Left cardiac atrium (tissue), 4 donors: ENCODE data around the gene CLEC4G. TPM values are rescaled to one million over a fixed set of nuclear protein-coding genes. Genes with fewer than 3 reads are reported as not detected.

Experiments used
- ATAC-seq, 2 donors: fragments of 200-7000 bp; cut with Tn5 transposase; one replicate each; pipeline ENCODE4 v1.9.1; 2020; ENCODE audit warnings: mild to moderate bottlenecking in 2 of 2, moderate library complexity in 2 of 2
- DNase-seq: peaks from one replicate; pipeline ENCODE4 v3.0.0-alpha.2; 2020
- intact Hi-C, 2 donors: fragments of 100-400 bp; cut with DNase I; formaldehyde crosslinking; loops; one replicate each; pipeline versions ENCODE4 v1.14.1 to v1.15.1; 2022 to 2023
- total RNA-seq, 2 donors: library from RNA; stranded (reverse); fragmentation: NEBNext Ultra II Directional; extraction: Animal tissue kit (Norgen Biotek cat#: 25700); gene quantifications; one replicate each; pipeline ENCODE4 v1.2.1, GENCODE V29; 2021
- donor health status: DM: no; HTN: yes; CAD: no.
- donor health status: DM: no; HTN: yes; CAD: no; lungs with severe emphysema.
- donor health status: DM: yes; HTN: yes; CAD: no.
- donor health status: Dilated cardiomyopathy.

CLEC4G gene
- total RNA-seq, 2 donors from 2014 or later: 2.6 to 7.3 TPM

GRCh38 chr19:7701654-7702457 is 30.1 kb downstream of the CLEC4G start, which contains the start of gene FCER2:
Gene FCER2 (minus strand): TSS chr19:7702131. CDS start chr19:7699760, 2,371 bp downstream.
- intact Hi-C loops: no loop called here

GRCh38 chr19:7701049-7701653 is 30.8 kb downstream of the CLEC4G start:
- intact Hi-C loops: no loop called here

More at GRCh38 chr19:7701654-7702457, 30.1 kb downstream of the CLEC4G start, which contains the start of gene FCER2:
- DNase-seq: no peak
- ATAC-seq: peak in 1 of 2 donors; percentile 27

GRCh38 chr19:7699417-7700401 is 32.2 kb downstream of the CLEC4G start:
- ATAC-seq (no peak), DNase-seq (no peak)
- intact Hi-C loops: no loop called here

More at GRCh38 chr19:7701049-7701653, 30.8 kb downstream of the CLEC4G start:
- ATAC-seq (no peak), DNase-seq (no peak)

- DNase-seq (no peak), ATAC-seq (no peak)
- intact Hi-C loops: no loop called here
Observed at GRCh38 chr19:7699003-7699402, 32.9 kb downstream of the CLEC4G start.

- ATAC-seq: no peak
- intact Hi-C loops: no loop called here
- no peak for DNase-seq
Observed at GRCh38 chr19:7698583-7698982, 33.3 kb downstream of the CLEC4G start.

- no peak for ATAC-seq
- DNase-seq: no peak
- intact Hi-C loops: no loop called here
Observed at GRCh38 chr19:7697721-7698287, 34.1 kb downstream of the CLEC4G start.

GRCh38 chr19:7694499-7694898 is 37.4 kb downstream of the CLEC4G start:
- intact Hi-C loops: no loop called here
- no peak for DNase-seq

GRCh38 chr19:7692417-7693088 is 39.4 kb downstream of the CLEC4G start:
- intact Hi-C loops: no loop called here
- ATAC-seq (no peak), DNase-seq (no peak)

More at GRCh38 chr19:7694499-7694898, 37.4 kb downstream of the CLEC4G start:
- ATAC-seq: no peak

- ATAC-seq: no peak
- no peak for DNase-seq
- intact Hi-C loops: no loop called here
Observed at GRCh38 chr19:7691497-7691896, 40.4 kb downstream of the CLEC4G start.

GRCh38 chr19:7690779-7691258 is 41.1 kb downstream of the CLEC4G start:
- ATAC-seq (no peak), DNase-seq (no peak)
- intact Hi-C loops: no loop called here

GRCh38 chr19:7689165-7689564 is 42.7 kb downstream of the CLEC4G start:
- ATAC-seq (no peak), DNase-seq (no peak)
- intact Hi-C loops: loop anchor here in 1 of 2 donors (10.0 kb wide), 1 partner anchor 334 kb away; no protein-coding TSS in a partner anchor

- no peak for DNase-seq
- intact Hi-C loops: loop anchor here in 1 of 2 donors (10.0 kb wide), 1 partner anchor 332 kb away; no protein-coding TSS in a partner anchor
- no peak for ATAC-seq
Observed at GRCh38 chr19:7687177-7687576, 44.7 kb downstream of the CLEC4G start.

GRCh38 chr19:7685546-7686445 is 46.1 kb downstream of the CLEC4G start:
- ATAC-seq: no peak

GRCh38 chr19:7682175-7682855 is 49.6 kb downstream of the CLEC4G start:
- DNase-seq (no peak), ATAC-seq (no peak)
- intact Hi-C loops: loop anchor here (5.0 to 10.0 kb wide), 2 partner anchors 115 to 328 kb away; no protein-coding TSS in a partner anchor

More at GRCh38 chr19:7685546-7686445, 46.1 kb downstream of the CLEC4G start:
- no peak for DNase-seq
- intact Hi-C loops: loop anchor here in 1 of 2 donors (10.0 kb wide), 1 partner anchor 331 kb away; no protein-coding TSS in a partner anchor

GRCh38 chr19:7681340-7682174 is 50.4 kb downstream of the CLEC4G start:
- intact Hi-C loops: loop anchor here (5.0 to 10.0 kb wide), 2 partner anchors 114 to 327 kb away; no protein-coding TSS in a partner anchor
- ATAC-seq (peak; percentile 73 to 77), DNase-seq (peak; percentile 83)
